H9 (cell line): Measurements from ENCODE around the gene SLC35B2. TPM values are rescaled to one million over a fixed set of nuclear protein-coding genes. Genes with fewer than 3 reads are reported as not detected.
A peak's percentile ranks its signal among the peaks of the same experiment; 100 is the strongest.

ENCODE experiments used
- DNase-seq: peaks from one replicate; pipeline ENCODE4 v3.0.0-alpha.2; 2017
- H2AFZ ChIP-seq: one replicate; pipeline ENCODE4 v1.6.1; 2013; ENCODE audit warnings: mild to moderate bottlenecking, low read length, control low read depth, moderate library complexity
- H2AK5ac ChIP-seq: 2 replicates; pipeline ENCODE4 v1.6.1; 2013; ENCODE audit warnings: low read length, control low read depth, mixed read lengths; ENCODE audit not compliant: insufficient read length
- H2BK120ac ChIP-seq: one replicate; pipeline ENCODE4 v1.6.1; 2013; ENCODE audit warnings: low read depth, mild to moderate bottlenecking, low read length, control low read depth, inconsistent platforms; ENCODE audit not compliant: poor library complexity, severe bottlenecking
- H2BK12ac ChIP-seq: 2 replicates; pipeline ENCODE4 v1.6.1; 2013; ENCODE audit warnings: low read length, control low read depth, mixed read lengths, low read depth; ENCODE audit not compliant: insufficient read length
- H2BK15ac ChIP-seq: 2 replicates; pipeline ENCODE4 v1.6.1; 2013; ENCODE audit warnings: low read depth, low read length, control low read depth
- H2BK20ac ChIP-seq: one replicate; pipeline ENCODE4 v1.6.1; 2013; ENCODE audit warnings: low read depth, mild to moderate bottlenecking, low read length, control low read depth, inconsistent platforms; ENCODE audit not compliant: poor library complexity, severe bottlenecking
- H2BK5ac ChIP-seq: 2 replicates; pipeline ENCODE4 v1.6.1; 2013; ENCODE audit warnings: low read length, control low read depth, mixed read lengths; ENCODE audit not compliant: insufficient read length
- H3K14ac ChIP-seq: 2 replicates; pipeline ENCODE4 v1.6.1; 2013; ENCODE audit warnings: low read length, control low read depth; ENCODE audit not compliant: insufficient read depth
- H3K18ac ChIP-seq: 2 replicates; pipeline ENCODE4 v1.6.1; 2013; ENCODE audit warnings: low read depth, mild to moderate bottlenecking, mixed read lengths, low read length, control low read depth; ENCODE audit not compliant: insufficient read length
- H3K23ac ChIP-seq: 2 replicates; pipeline ENCODE4 v1.6.1; 2013; ENCODE audit warnings: low read length, control low read depth, mixed read lengths, low read depth; ENCODE audit not compliant: insufficient read length
- H3K23me2 ChIP-seq: 2 replicates; pipeline ENCODE4 v1.6.1; 2013; ENCODE audit warnings: low read depth, mild to moderate bottlenecking, mixed read lengths, low read length, control low read depth; ENCODE audit not compliant: insufficient read length, poor library complexity, severe bottlenecking
- H3K27ac ChIP-seq: 2 replicates; pipeline ENCODE4 v1.5.1; 2013; ENCODE audit warnings: low read length, control low read depth, mixed read lengths, low read depth; ENCODE audit not compliant: insufficient read length
- H3K27me3 ChIP-seq: 2 replicates; pipeline ENCODE4 v1.6.1; 2013; ENCODE audit warnings: low read length, control low read depth, inconsistent platforms; ENCODE audit not compliant: insufficient read depth
- H3K4ac ChIP-seq: 2 replicates; pipeline ENCODE4 v1.6.1; 2013; ENCODE audit warnings: low read depth, mild to moderate bottlenecking, control low read depth, inconsistent platforms, low read length, moderate library complexity
- H3K4me1 ChIP-seq: 2 replicates; pipeline ENCODE4 v1.6.1; 2013; ENCODE audit warnings: low read length, control low read depth, inconsistent platforms; ENCODE audit not compliant: insufficient read depth
- H3K4me2 ChIP-seq: 2 replicates; pipeline ENCODE4 v1.6.1; 2013; ENCODE audit warnings: low read length, control low read depth, mixed read lengths; ENCODE audit not compliant: insufficient read length, insufficient read depth
- H3K56ac ChIP-seq: 2 replicates; pipeline ENCODE4 v1.6.1; 2013; ENCODE audit warnings: low read depth, mild to moderate bottlenecking, mixed read lengths, low read length, control low read depth; ENCODE audit not compliant: insufficient read length
- H3K79me1 ChIP-seq: 2 replicates; pipeline ENCODE4 v1.6.1; 2013; ENCODE audit warnings: low read depth, mild to moderate bottlenecking, moderate library complexity, low read length, control low read depth, inconsistent platforms; ENCODE audit not compliant: insufficient read depth, poor library complexity, severe bottlenecking
- H3K79me2 ChIP-seq: 2 replicates; pipeline ENCODE4 v1.6.1; 2013; ENCODE audit warnings: low read length, control low read depth, inconsistent platforms; ENCODE audit not compliant: insufficient read depth
- H3K9ac ChIP-seq: 2 replicates; pipeline ENCODE4 v1.6.1; 2013; ENCODE audit warnings: low read length, control low read depth, mixed read lengths; ENCODE audit not compliant: insufficient read length; ENCODE audit errors: extremely low read depth
- H3K9me3 ChIP-seq: one replicate; pipeline ENCODE4 v1.6.1; 2013; ENCODE audit warnings: low read depth, low read length, inconsistent platforms; ENCODE audit not compliant: control insufficient read depth
- H3T11ph ChIP-seq: one replicate; pipeline ENCODE4 v1.6.1; 2013; ENCODE audit warnings: mild to moderate bottlenecking, low read length, control low read depth, inconsistent platforms
- H4K20me1 ChIP-seq: one replicate; pipeline ENCODE4 v1.6.1; 2013; ENCODE audit not compliant: control insufficient read depth, insufficient read length, insufficient read depth
- H4K5ac ChIP-seq: 2 replicates; pipeline ENCODE4 v1.6.1; 2013; ENCODE audit warnings: low read depth, mild to moderate bottlenecking, mixed read lengths, low read length, control low read depth; ENCODE audit not compliant: insufficient read length
- H4K8ac ChIP-seq: replicated peaks from 2 replicates; pipeline ENCODE4 v1.6.1; 2013; ENCODE audit warnings: low read length, control low read depth, mixed read lengths, low read depth; ENCODE audit not compliant: insufficient read length
- H4K91ac ChIP-seq: 2 replicates; pipeline ENCODE4 v1.6.1; 2013; ENCODE audit warnings: low read depth, mild to moderate bottlenecking, moderate library complexity, mixed read lengths, low read length, control low read depth; ENCODE audit not compliant: insufficient read length
- H3K27ac Mint-ChIP-seq, 3 experiments: 2 replicates in 2 of 3; 3 replicates in 1 of 3; pipeline ENCODE4 v1.8.0; 2020 to 2021; ENCODE audit warnings: mixed read lengths in 3 of 3, mild to moderate bottlenecking in 1 of 3, moderate library complexity in 1 of 3
- H3K27me3 Mint-ChIP-seq: 2 replicates; pipeline ENCODE4 v1.8.0; 2021; ENCODE audit warnings: low read depth, mild to moderate bottlenecking, moderate library complexity, mixed read lengths
- H3K36me3 Mint-ChIP-seq, 3 experiments: 2 replicates in 2 of 3; 3 replicates in 1 of 3; pipeline ENCODE4 v1.8.0; 2020 to 2021; ENCODE audit warnings: low read depth in 3 of 3, mixed read lengths in 3 of 3; ENCODE audit not compliant: insufficient read depth in 1 of 3
- H3K4me1 Mint-ChIP-seq, 2 experiments: 2 replicates each; pipeline ENCODE4 v1.8.0; 2020; ENCODE audit warnings: mixed read lengths in 2 of 2
- H3K4me3 Mint-ChIP-seq, 2 experiments: 2 replicates in 1 of 2; 3 replicates in 1 of 2; pipeline ENCODE4 v1.8.0; 2020 to 2021; ENCODE audit warnings: mild to moderate bottlenecking in 2 of 2, mixed read lengths in 2 of 2, moderate library complexity in 1 of 2
- H3K9me3 Mint-ChIP-seq, 2 experiments: 2 replicates in 1 of 2; 3 replicates in 1 of 2; pipeline ENCODE4 v1.8.0; 2020; ENCODE audit warnings: mild to moderate bottlenecking in 2 of 2, mixed read lengths in 2 of 2, moderate library complexity in 1 of 2
- CTCF ChIP-seq: fragments of 200-600 bp; sonication (generic); conservative IDR thresholded peaks from 3 replicates; pipeline ENCODE4 v1.8.0; 2021; ENCODE audit warnings: antibody characterized with exemption, mild to moderate bottlenecking
- WGBS: extraction: QIAGEN DNeasy Blood & Tissue Kit; methylation state at CpG from one replicate; pipeline ENCODE4 v1.1.7; 2013; ENCODE audit warnings: missing lambda C conversion rate, low lambda C conversion rate, mixed read lengths; ENCODE audit not compliant: insufficient read length; ENCODE audit errors: extremely low coverage; 5-methylcytosine and 5-hydroxymethylcytosine counted together
- total RNA-seq: library from RNA; stranded (reverse); gene quantifications from 2 replicates; pipeline ENCODE4 v1.2.1, GENCODE V29; 2021

The SLC35B2 gene
- total RNA-seq, 1 experiment from 2014 or later: 34.5 TPM

DNA sequence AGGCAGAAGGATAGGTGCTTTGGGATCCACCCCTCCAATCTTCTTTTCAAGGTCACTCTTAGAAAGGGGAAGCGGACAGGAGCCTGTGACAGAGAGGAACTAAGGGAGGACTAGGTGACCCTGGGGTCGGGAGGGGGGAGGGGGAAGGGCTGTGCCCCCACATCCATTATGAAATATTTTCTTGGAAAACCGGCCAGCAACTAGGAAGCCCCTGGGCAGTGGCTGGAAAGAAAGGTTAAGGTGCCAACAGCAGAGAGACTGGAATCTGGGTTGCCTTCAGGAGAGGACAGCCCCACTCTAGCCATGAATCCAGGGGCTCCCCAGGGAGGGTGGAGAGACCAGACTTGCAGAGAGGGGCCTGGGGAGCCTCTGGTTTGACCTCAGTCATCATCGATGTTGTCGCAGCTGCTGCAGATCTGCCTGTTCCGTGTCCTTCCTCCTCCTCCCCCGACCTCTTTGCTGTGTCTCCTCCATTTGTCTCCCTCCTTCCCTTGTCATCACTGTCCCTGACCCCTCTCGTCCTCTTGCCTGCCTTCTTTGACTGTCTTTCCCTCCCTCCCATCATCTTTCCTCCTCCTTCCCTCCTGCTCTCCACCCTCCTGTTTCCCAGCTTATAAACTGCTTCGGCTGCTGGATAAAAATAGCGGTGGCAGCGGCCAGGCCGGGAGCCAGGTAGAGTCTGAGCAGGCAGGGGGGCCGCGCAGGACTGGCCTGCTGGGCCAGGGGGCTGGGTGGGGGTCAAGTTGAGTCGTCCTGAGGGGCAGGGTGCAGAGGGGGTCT, 30.8 kb downstream of the SLC35B2 start:
- Histone ChIP-seq H2BK20ac (no peak overlapping the region), H3K23ac (no peak overlapping the region), H3K56ac (no peak overlapping the region), H3T11ph (no peak overlapping the region), H3K27me3 (no peaks in the 10 kb centered on the region), H3K27ac (no peak overlapping the region), H2BK12ac (no peak overlapping the region), H4K5ac (no peak overlapping the region), H4K91ac (no peak overlapping the region), H3K9me3 (no peaks in the 10 kb centered on the region), H3K79me1 (peaks cover 17% of the 10 kb centered on the region), H3K4me2 (peak overlapping the region; percentile 28), H3K9ac (peak overlapping the region; percentile 9), H2AK5ac (no peak overlapping the region), H3K18ac (no peak overlapping the region), H3K4ac (no peak overlapping the region), H3K14ac (no peak overlapping the region; the same call in 1 of the 2 replicates), H4K20me1 (peaks cover 2% of the 10 kb centered on the region), H2BK120ac (no peak overlapping the region), H3K79me2 (peaks cover 17% of the 10 kb centered on the region; the same call in 1 of the 2 replicates), H3K4me1 (peaks cover 14% of the 10 kb centered on the region; the same call in 1 of the 2 replicates), H2AFZ (no peak overlapping the region), H3K23me2 (peaks cover 14% of the 10 kb centered on the region), H2BK5ac (no peak overlapping the region), H2BK15ac (no peak overlapping the region), H4K8ac (no peak overlapping the region)
- TF ChIP-seq CTCF: no peak
- H3K9me3 Mint-ChIP-seq: no peaks in the 10 kb centered on the region; a peak in 1 of 5 replicates
- peak overlapping the region in 2 of 3 experiments; percentile 64 to 67; a peak in 2 of 7 replicates for H3K27ac Mint-ChIP-seq
- peaks cover 41 to 52% of the 10 kb centered on the region in 2 experiments for H3K4me1 Mint-ChIP-seq
- DNase-seq: no peak
- WGBS: no CpG with 5 or more reads among the region's 15 CpGs
- peaks cover 1% of the 10 kb centered on the region; the same call in 1 of the 2 replicates for H3K27me3 Mint-ChIP-seq
- H3K36me3 Mint-ChIP-seq: peaks cover 34 to 42% (median 35%) of the 10 kb centered on the region in 3 experiments
- peak overlapping the region in 1 of 2 experiments; percentile 3; a peak in 1 of 5 replicates for H3K4me3 Mint-ChIP-seq
